ENCODE data around the gene DCDC2C.

DCDC2C gene

DNA sequence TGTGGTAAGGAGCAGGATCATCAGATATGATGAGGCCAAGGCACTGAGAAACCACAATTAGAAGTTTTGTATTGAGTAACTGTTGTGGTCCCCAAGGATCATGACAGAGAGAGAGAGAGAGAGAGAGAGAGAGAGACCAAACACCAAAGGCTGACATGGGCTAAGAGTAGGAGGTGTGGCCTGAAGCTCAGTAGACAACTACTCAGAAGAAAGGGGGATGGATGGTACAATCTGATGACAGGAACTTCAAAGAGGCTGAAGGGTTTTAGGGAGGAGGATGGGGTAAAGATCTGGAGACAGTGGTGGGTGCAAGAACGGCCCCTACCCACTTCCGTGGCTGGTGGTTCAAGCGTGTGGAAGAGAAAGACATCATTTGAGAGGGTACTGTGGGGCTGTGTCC is 135.0 kb downstream of the DCDC2C start:
- DNase-seq: no peak

DNA sequence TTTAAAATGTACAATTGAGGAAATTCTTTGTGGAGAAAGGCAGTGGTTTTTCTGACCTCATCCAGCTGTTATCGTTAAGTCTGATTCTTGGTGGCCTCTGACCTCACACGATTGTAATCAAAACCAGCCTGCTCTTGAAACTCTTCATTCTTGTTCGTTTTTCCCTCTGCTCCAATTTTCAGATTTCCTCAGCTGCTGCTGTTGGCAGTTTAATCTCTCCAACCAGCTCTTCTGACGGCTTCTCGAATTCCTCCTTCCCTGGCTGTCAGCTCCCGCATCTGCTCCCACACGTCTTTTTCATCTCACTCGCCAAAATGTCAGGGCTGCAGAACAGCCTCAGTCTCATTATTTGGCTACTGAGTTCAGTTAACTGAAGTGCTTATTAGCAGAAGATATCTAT is 136.1 kb downstream of the DCDC2C start:
- no peak for DNase-seq

DNA sequence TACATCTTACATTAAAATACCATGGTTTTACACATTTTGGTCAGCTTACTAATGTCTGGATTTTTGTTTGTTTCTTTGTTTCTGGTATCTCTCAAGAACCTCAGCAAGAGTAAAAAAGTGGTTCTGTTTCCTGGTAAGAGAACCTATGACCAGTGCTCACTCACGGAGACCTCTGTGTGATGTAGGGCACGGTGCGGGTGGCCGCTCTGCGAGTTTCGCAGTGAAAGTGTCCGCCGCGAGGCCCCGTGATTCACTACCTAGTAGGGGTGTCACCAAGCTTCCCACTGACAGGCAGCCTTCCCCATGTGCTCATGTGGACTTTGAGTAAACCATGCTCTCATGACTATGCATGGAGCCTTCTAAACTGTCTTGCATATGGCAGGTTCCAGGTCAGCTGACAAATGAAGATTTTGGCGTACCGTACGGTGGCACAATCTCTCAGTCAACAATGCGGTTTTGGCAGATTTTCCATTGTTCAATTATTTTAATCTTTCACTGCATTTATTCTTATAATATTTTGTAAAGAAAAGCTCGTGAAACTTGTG is 137.3 kb downstream of the DCDC2C start:
- DNase-seq: no peak

DNA sequence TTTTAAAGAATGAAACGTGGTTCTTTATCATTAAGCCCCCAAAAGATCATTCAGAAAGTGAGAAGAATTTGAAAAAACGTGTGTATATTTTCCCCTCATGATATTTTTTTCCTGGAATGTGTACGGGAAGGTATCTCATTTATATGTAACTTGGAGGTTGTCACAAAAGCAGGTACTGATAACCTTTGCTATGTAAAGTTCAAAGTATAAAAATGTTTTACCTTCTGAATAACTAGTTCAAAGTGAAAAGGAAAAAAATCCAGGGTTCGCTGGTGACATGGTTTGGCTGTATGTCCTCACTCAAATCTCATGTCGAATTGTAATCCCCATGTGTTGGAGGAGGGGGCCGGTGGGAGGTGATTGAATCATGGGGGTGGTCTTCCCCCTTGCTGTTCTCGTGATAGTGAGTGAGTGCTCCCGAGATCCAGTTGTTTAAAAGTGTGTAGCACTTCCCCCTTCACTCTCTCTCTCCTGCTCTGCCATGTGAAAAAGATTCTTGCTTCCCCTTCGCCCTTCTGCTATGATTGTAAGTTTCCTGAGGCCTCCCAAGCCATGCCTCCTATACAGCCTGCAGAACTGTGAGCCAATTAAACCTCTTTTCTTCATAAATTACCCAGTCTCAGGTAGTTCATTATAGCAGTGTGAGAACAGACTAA is 144.2 kb downstream of the DCDC2C start:
- no peak for DNase-seq

DNA sequence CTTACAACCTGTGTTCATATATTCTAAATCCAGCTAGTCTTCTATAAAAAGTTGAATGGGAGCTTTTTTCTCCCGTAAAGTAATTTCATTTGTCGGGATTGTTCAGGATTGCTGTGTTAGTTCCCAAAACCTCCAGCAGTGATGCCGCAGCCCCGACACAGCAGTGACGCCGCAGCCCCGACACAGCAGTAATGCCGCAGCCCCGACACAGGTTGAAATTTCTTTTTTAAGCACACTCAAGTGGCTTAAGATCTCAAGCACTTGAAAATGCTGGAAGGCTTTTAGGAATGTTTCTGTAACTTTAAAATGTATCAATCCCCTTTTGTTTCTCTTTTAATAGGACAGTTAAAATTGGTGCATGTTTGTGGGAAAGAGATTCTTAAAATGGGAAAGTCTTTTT is 145.4 kb downstream of the DCDC2C start:
- no peak for DNase-seq

DNA sequence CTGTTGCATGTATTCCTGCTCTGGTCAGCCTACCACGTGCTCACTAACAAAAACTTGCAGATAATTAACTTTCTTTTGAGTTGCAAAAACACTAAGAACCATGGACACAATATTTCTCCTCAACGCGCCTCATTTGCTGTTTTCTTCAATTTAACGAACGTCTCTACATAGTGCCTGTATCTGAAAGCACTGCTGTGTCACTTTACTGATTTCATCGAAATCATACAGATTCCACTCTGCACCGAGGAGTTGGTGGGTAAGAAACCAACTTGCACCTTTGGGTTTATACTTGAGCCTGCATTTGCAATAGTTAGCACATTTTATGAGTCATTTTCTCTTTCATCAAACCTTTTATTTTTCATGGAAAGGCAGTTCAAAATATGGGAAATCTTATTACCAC is 145.8 kb downstream of the DCDC2C start:
- no peak for DNase-seq

DNA sequence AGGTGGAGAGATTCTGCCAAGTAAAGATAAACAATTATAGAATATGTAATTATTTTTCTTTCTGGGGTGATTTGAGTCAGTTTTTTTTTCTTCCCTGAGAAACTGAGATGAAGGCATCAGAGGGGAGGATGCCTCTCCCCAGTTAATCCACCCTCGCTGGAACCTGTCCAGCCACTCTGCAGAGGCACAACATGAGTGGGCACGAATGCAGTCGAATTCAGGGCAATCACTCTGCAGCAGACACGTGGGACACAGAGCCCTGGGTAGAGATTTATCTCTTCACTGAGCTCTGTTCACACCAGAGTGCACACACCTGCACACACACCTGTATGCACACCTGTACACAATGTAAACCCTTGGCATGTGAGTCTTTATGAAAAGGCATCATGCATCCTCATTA is 154.2 kb downstream of the DCDC2C start:
- DNase-seq: no peak

DNA sequence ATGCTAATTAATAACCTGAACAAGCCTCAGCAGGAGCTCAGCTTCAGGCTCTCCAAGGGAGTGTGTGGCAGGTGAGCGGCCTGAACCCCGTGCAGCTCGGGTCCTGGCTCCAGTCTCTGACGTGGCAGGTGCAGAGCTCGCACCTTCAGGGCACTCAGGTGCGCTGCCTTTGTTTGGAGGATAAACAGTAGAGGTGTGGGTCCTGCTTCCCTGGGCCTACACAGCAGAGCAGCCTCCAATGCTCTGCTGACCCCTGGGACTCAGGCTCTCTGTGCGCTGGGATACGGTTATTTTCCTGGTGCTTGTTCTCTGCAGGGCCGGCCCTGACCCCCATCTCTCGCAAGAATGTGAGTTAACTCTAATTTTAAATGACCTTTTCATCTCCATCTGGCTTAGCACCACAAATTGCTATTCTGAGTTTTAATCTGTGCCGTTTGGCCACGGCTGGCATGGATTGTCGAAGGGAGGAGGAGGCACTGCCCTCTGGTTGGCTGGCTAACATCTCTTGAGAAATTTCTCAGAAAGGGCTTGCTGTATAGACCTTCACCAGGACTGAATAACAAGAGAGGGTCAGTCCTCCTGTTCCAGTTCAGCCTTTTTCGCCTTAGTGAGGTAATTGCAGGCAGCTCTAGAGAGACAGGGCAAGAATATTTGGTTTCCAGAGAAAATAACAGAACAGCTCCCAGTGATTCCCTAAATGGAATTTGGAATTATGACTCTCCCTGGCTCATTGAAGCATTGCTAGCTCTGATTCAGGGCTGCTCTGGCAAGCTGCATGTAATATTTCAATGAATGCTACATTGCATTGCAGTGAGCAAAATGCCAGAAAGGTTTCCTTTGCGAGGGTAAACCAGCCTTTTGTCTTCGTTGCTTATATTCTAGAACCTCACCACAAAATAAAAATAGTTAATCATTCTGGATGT is 161.8 kb downstream of the DCDC2C start:
- DNase-seq: no peak

DNA sequence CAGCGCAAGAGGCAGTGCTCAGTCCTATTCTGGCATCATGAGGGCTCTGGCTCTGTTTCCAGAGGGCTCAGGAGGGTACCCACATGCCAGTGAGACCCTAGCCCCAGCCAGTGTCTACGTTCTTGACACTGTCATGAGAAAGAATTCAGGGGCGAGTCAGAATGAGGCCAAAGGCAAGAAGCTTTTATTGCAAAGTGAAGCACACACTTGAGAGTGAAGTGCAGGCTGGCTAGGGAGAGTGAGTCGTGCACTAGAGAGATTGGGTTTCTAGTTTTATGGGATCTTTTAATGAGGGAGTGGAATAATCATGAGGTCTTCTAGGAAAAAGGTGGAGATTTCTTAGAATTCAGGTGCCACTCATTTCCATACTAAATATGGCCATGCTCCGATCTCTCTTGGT is 164.1 kb downstream of the DCDC2C start:
- DNase-seq: no peak

DNA sequence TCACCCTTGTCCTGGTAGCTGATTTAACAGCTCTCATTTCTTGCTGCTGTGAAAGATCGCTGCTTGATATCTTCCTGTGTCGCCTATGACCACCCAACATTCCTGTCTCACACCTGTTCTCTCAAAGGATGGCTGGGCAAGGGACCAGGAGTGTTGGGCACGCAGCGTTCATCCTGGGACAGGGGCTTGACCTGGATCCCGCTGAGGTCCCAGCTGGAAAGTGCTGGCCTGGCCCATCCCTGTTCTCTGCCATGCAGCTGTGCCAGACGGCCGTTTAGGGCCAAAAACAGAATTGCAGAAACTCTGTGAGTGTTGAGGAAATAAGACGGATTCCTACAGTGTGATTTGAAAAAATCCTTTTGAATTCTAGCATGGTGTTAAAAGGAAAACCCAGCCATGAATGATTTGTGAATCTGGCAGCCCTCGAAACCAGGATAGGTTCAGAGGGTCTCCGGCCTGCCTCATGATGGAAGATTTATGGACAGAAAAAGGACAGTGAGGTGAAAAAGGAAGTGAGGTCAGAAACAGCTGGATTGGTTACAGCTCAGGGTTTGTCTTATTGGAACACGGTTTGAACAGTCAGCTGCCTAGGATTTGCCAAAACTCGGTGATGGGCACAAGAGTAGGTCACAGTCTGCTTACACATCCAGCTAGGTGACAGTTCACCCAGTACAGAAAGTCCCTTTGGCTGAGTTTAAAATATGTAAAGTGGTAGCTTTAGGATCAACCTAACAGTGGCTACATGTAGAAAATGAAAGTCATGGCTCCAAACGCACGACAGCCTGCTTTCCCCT is 164.8 kb downstream of the DCDC2C start:
- no peak for DNase-seq

DNA sequence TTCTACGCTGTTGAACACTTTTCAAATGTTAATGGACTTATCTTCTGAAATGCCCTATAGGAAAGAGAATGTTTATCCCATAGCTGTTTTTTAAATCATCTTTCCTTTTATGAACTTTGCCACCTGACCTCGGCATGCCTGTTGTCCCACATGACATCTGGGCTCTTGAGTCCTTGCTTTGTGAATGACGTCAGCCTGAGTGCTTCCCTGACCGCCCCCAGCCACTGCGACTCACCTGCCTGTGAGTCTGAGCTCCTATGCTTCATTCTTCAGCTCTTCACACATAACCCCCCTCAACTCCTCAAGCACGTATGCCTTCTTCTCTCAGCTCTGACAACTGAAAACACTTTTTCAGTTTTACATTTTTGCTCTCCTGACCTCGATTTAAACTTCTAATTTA is 166.8 kb downstream of the DCDC2C start:
- DNase-seq: no peak

DNA sequence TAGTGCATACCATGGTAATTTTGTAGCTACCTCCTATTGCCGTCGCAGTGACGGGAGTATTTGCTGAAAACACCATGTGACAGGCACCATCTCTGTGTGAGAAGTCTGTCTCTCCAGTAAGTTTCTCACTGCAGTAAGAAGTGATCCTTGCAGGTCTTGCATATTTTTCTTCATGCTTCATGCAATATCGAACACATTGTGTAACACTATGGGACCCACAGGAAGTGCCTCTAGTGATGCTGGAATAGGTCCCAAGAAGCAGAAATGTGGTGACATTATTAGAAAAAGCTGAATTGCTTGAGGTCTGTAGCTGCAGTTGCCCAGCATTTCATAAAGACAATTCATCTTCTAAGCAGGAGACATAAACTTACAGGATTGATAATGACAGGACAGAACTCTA is 167.6 kb downstream of the DCDC2C start:
- no peak for DNase-seq

DNA sequence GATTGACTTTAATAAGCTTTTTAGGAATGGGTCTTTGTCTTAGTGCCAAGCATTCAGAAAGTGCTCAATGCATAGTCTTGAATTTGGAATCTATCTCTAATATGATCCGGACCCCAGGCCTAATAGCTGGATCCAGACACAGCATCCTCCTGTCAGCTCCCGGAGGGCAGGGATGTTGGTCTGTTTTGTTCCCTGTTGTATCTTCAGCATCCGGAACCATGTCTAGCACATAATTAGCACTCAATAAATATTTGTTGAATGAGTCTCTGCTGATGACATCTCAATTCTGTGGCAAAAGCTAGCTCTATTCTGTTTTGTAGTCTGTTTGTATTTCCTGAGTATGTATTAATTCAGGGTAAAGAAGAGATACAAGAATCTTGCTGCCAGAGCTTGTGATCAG is 169.1 kb downstream of the DCDC2C start:
- DNase-seq: no peak

DNA sequence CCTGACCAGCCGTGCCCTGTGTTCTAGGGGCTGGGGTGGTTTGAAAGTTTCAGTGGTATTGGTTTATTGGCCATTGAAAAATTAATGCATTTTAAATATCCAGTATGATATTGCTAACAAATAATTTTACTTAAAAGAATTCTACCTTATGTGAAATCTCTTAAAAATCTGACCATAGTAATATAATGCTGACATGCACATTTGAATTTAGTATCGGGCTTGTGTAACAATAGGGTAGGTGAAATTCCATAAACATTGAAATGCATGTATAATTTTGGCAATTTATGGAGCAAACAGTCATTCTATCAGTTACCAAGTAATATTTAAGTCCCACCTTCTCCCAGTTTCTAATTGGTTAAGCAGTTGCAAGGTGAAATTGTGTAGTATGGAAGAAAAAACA is 170.5 kb downstream of the DCDC2C start:
- no peak for DNase-seq

DNA sequence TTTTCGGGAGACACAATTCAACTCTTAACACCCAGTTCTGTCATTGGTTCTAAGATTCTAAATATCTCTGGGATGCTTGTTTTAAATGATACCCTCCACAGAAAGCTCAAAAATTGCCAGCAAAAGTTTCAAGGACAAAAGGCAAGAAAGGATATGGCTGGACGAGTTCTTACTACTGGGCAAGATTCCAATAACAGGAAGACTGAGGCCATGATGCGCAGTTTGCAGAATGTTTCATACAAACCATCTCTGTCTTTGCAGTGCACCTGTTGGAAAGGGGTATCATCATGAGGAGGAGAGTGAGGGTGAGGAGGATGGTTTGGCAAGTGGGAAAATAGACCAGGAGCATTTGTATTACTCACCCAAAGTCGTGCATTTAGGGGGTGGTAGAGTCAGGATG is 172.8 kb downstream of the DCDC2C start:
- DNase-seq: no peak

DNA sequence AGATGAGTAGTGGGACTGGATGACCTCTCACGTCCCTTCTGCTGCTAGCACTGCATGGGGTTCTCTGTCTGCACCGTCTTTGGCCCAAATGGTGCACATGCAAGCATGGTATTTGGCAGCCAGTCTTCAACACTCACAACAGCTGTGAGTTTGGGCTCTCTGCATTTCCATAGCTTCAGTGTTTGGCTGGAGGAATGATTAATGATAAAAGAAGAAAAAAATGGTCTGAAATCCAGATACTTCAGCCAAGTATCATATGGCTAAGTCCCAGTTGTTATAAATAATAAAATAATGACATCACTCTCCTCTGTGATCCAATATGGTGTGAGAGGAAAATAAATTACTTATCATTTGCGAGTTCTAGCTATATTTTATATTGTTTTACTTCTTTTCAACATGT is 173.3 kb downstream of the DCDC2C start:
- no peak for DNase-seq

DNA sequence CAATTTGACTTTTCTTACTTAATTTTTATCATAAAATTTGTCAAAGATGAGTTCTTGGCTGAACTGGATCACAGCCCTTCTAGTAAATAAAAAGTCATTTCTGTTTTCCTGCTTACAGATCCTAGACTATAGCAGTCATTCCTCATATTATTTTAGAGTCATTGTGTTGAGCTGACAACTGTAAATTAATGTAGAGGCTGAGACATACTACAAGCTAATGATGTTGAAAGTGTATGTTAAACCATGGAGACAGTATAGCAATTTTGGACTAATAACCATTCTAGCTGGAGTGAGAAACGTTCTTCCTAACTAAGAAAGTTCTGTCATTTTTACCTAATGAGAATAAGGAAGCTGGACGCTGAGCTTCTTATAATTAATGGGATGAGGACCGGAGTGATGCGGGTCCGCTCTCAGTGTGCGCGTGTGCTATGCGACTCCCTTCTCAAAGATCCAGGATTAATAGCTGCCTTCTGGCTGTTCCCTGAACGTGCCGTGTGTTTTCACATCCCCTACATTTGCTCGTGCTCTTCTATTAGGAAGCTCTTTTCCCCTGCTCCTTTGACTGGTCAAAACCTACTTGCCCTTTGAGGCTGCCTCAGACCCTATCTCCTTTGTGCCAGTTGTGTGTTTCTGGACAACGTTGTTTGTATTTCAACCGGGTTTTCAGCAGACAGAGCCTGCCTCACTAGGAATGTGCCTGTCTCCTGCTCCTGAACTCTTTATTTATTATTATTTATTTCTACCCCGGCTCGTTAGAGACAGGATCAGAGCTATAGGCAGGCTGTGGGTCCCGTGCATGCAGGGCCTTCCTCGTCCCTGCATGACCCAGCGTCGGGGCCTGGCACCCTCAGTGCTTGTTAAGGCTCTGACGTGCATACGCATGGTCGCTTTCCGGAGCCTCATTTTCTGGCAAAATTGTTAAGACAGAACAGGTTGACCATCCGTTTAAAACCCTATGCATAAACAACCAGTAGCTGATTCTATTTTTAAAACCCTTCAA is 182.6 kb downstream of the DCDC2C start:
- no peak for DNase-seq

DNA sequence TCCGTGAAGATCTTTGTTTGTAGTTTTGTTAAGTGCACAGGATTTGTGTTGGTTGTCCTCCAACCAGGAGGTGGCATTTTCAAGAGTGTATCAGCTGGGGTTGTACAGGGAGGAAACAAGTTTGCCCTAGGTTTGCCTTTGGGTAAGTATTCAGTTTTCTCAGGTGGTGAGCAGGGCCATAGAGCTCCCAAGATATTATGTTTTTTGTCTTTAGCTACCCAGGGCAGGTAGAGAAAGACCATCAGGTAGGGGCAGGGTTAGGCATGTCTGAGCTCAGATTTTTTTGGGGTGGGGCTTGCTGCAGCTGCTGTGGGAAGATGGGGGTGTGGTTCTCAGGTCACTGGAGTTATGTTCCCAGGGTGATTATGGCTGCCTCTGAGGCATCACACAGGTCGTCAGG is 191.6 kb downstream of the DCDC2C start:
- DNase-seq: no peak

Measured in activated CD4-positive, alpha-beta T cell treated with anti-CD3 and anti-CD28 coated beads, Interleukin-10, Interleukin-2, amounts not matched to agents 100 ng/mL and 50 ng/mL, durations not matched to agents 16 hours and 8 hours (primary cell).